SK-N-DZ (cell line): Measurements from ENCODE around the gene MAGIX.
A peak's percentile ranks its signal among the peaks of the same experiment; 100 is the strongest.

ENCODE experiments used
- DNase-seq: peaks from one replicate; pipeline ENCODE4 v3.0.0-alpha.2; 2015; ENCODE audit warnings: low spot score

MAGIX gene

GRCh38 chrX:49183701-49184281 is 21.2 kb downstream of the MAGIX start:
- no peak for DNase-seq

GRCh38 chrX:49184294-49185281 is 22.0 kb downstream of the MAGIX start:
- DNase-seq, result peak; percentile 89

- no peak for DNase-seq
Observed at GRCh38 chrX:49186125-49187027, 23.8 kb downstream of the MAGIX start, which contains the start of gene PRICKLE3. Gene PRICKLE3, minus strand, starts transcription at chrX:49186373. Its CDS starts 76 bp downstream, at chrX:49186297.

- no peak for DNase-seq
Observed at GRCh38 chrX:49187028-49187394, 24.5 kb downstream of the MAGIX start.

- DNase-seq, result no peak
Observed at GRCh38 chrX:49187526-49187925, 25.0 kb downstream of the MAGIX start.

GRCh38 chrX:49188468-49189076 is 26.0 kb downstream of the MAGIX start:
- no peak for DNase-seq

GRCh38 chrX:49189606-49190005 is 27.0 kb downstream of the MAGIX start:
- DNase-seq, result no peak

- peak; percentile 99 for DNase-seq
Observed at GRCh38 chrX:49190821-49191573, 28.4 kb downstream of the MAGIX start.

- DNase-seq, result no peak
Observed at GRCh38 chrX:49191574-49192011, 29.0 kb downstream of the MAGIX start.

GRCh38 chrX:49192722-49193328 is 30.3 kb downstream of the MAGIX start:
- DNase-seq, result peak; percentile 32

GRCh38 chrX:49193542-49193964 is 31.0 kb downstream of the MAGIX start:
- no peak for DNase-seq

GRCh38 chrX:49197543-49198087 is 35.1 kb downstream of the MAGIX start:
- no peak for DNase-seq

GRCh38 chrX:49198540-49199314 is 36.2 kb downstream of the MAGIX start:
- DNase-seq, result no peak

- no peak for DNase-seq
Observed at GRCh38 chrX:49199315-49199595, 36.7 kb downstream of the MAGIX start.

- DNase-seq, result peak; percentile 77
Observed at GRCh38 chrX:49199906-49200771, 37.6 kb downstream of the MAGIX start, which contains the start of gene SYP. Gene SYP, minus strand, starts transcription at chrX:49200193. Its CDS starts 7 bp downstream, at chrX:49200186.

GRCh38 chrX:49202022-49202421 is 39.5 kb downstream of the MAGIX start:
- DNase-seq, result no peak

- no peak for DNase-seq
Observed at GRCh38 chrX:49203536-49203935, 41.0 kb downstream of the MAGIX start.

- no peak for DNase-seq
Observed at GRCh38 chrX:49204017-49204416, 41.5 kb downstream of the MAGIX start.
